Astrocyte (in vitro differentiated cells and primary cell): ENCODE data around the gene SAYSD1.

Source experiments
- EZH2 ChIP-seq: IDR thresholded peaks from 2 replicates; pipeline ENCODE4 v1.6.1; 2012; ENCODE audit warnings: mild to moderate bottlenecking, low read length, inconsistent platforms; ENCODE audit not compliant: insufficient read depth
- TF ChIP-seq, protein P1 (sequence below): IDR thresholded peaks from 2 replicates; pipeline ENCODE4 v1.5.1; 2011; ENCODE audit warnings: low read depth, mild to moderate bottlenecking, inconsistent platforms, low read length, moderate library complexity; ENCODE audit not compliant: insufficient read depth

- no peak for TF ChIP-seq EZH2
- TF ChIP-seq, protein P1, sequence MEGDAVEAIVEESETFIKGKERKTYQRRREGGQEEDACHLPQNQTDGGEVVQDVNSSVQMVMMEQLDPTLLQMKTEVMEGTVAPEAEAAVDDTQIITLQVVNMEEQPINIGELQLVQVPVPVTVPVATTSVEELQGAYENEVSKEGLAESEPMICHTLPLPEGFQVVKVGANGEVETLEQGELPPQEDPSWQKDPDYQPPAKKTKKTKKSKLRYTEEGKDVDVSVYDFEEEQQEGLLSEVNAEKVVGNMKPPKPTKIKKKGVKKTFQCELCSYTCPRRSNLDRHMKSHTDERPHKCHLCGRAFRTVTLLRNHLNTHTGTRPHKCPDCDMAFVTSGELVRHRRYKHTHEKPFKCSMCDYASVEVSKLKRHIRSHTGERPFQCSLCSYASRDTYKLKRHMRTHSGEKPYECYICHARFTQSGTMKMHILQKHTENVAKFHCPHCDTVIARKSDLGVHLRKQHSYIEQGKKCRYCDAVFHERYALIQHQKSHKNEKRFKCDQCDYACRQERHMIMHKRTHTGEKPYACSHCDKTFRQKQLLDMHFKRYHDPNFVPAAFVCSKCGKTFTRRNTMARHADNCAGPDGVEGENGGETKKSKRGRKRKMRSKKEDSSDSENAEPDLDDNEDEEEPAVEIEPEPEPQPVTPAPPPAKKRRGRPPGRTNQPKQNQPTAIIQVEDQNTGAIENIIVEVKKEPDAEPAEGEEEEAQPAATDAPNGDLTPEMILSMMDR: peak; percentile 27
Measured at GRCh38 chr6:39102071-39102820, 12.7 kb downstream of the SAYSD1 start.
